SHP77 treated with DMSO at 0.1 percent for 48 hours (cell line): ENCODE results near the gene HIBADH.
"Not testable (repeated sequence)": the region's sequence is repeated elsewhere in the genome, so short reads cannot be mapped to it uniquely, and the experiment has no call there.

ENCODE experiments used
- DNase-seq: peaks from one replicate; lab custom pipeline; 2025; lab: John Stamatoyannopoulos, UW

Gene HIBADH

DNA sequence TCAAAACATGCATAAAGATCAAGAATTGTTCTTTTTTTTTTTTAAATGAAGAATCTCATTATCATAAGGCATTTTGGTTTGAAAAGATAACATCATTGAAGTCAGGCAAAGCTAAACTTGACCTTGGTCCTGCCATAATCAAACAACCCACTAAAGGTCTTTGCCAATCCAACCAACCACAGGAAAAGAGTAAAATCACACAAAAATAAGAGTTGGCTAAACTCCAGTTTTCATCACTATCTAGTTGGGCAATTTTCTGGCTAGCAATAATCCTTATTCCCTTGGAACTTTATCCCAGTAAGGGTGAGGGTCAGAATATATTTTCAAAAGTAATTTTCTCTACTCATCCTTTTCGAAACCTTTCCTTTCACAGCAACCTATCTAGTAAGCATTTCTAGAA lies 62.4 kb downstream of the HIBADH start:
- no peak for DNase-seq

DNA sequence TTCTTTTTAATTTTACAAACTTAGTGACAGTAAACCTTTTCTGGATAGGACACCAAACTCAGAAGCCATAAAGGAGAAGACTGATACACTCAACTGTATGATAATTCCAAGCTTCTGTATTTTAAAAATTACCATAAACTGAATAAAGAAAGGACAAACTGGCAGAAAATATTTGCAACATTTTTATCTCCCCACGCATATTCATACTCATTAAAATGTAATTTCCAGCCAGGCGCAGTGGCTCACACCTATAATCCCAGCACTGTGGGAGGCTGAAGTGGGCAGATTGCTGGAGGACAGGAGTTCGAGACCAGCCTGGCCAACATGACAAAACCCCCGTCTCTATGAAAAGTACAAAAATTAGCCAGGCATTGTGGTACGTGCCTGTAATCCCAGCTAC lies 67.7 kb downstream of the HIBADH start:
- no peak for DNase-seq

DNA sequence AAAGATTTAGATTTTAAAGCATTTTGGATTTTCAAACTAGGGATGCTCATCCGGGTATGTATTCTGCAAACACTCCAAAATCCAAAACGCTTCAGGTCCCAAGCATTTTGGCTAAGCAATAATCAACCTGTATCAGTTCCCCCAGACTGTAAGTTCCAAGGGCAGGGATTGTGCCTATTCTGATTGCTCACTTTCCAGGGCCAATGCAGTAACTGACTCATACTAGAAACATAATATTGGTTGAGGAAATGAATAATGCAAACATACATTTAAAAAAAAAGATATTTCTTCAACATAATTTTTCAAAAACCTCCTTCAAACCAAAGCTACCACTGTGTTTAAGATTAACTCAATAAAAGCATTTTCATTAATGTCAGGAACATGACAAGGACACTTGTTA lies 69.5 kb downstream of the HIBADH start:
- DNase-seq = no peak

DNA sequence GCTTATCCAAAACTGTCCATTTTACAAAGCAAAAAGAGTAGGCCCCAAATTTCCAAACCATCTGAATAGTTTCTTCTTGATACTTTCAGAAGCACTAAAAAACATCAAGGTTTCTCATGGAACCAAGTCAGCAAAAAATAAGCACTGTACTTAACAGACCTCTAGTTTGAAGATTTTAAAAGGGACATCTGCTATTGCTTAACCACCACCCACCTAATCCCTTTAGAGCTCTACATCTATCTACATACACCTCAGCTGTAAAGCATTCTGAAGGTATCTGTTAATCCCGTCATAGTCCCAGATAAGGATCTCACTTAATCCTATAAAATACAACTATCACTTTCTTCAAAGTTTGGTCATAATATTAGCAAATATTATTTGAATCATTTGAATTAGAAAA lies 72.3 kb downstream of the HIBADH start:
- no peak for DNase-seq

DNA sequence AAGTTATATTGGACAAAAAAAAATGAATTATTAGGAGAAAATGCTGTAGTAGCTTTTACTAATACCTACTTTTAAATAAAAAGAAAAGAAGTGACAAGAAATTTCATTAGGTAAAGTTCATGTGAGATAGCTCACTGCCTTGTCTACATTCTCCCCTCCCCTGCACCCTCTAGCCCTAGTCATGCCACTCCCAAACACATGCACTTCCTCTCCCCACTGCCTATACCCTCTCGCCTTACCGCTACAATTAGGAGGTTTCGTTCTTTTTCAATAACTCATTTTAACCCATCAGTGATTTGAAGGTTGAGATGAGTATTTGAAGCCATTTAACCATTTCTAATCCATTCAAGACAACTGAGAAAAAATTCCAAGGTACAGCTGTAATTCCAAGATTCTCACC lies 75.3 kb downstream of the HIBADH start:
- no peak for DNase-seq

DNA sequence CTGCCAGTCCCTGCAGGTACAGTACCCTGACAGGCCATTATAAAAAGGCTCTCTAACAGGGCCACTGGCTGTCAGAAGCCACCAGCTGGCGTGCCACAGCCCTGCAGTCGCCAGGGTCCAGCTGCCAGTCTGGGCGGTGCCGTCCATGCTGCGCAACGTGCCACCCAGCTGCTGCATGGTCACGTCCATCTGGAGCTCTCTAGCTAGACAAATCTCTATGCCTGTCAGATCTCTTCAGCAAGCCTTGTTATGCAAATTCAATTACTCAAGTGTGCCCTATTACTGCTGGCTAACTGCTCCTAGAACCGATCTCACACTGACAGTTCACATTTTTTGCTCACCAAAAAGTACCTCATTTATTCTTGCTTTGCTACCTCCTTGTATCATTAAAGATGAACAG lies 75.9 kb downstream of the HIBADH start:
- peak; percentile 95 for DNase-seq

DNA sequence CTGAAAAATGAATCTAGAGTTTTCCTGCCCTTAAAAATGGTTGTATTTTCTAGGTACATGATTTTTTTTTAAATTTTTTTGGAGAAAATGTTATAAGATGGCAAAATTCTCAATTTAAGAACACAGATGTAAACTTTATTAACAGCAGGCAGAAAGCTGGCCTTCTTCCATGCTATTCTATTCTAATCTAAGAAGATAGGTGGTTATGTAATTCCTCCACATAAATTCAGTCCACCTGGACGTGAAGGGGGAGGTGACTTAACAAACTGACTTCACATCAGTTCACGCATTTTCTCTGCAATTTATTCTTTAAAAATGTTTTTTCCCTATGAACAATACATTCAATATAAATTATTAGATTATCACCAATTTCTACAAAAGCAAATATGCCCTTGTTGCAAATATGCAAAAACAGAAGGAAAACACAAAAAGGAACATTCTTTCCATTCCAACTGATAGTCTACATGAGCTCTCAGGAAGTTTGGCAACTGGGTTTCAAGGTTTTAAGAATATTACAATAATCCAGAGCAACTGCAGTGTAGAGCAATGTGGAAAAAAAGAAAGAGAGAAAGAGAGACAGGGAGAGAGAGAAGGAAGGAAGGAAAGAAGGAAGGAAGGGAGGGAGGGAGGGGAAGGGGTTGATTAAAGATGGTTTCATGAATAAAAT lies 76.8 kb downstream of the HIBADH start:
- no peak for DNase-seq

DNA sequence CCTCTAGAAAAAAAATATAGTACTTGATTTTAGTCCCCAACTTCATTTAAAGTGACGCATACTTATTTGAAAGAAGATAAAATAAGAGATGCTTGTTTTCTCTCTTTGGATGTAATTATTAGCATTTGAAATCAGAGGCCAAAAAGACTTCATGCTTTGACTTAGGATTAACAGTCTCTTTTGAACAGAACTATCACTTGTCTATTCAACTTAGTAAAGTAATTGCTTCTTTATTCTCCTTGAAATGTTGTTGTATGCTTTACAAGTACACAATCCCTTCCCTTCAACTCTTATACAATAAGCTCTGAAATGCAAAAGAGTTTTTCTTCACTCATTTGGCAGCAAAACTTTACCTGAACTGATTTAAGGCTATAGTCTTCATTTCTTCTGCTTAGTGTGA lies 80.8 kb downstream of the HIBADH start:
- no peak for DNase-seq

DNA sequence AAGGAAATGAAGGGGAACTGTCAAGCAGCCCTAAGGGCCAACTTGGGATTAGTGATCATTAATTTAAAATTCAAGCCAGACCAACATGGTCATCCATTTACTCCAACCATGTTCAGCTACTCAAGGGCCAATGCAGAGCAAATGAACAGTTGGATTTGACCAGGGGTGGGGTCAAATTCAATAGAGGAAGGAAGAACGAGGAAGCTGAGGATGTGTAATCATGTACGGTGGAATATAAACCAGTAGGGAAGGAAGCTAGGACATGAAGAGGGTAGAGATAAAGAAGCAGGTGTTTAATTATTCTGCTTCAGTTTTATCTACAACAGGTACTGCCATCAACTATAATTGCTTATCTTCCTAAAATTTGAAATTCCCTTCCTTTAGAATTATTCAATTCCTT lies 81.6 kb downstream of the HIBADH start:
- no peak for DNase-seq

DNA sequence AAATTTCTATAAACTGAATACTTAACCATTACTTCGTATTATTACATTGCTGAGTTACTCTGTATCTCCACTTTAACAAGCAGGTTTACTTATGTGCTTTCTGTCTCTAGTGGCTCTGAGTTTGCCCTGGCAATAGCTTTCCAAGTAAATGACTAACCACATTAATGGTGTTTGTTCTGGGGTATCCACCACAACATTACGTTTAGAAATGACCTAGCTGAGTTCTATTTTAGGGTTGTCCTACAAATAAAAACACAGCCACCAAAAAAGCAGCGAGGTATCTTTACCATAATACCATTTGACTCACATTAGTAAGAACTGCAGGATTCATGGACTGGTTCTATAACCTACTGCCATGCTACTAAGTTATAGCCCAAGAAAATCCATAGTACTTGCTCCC lies 83.1 kb downstream of the HIBADH start:
- DNase-seq = no peak

DNA sequence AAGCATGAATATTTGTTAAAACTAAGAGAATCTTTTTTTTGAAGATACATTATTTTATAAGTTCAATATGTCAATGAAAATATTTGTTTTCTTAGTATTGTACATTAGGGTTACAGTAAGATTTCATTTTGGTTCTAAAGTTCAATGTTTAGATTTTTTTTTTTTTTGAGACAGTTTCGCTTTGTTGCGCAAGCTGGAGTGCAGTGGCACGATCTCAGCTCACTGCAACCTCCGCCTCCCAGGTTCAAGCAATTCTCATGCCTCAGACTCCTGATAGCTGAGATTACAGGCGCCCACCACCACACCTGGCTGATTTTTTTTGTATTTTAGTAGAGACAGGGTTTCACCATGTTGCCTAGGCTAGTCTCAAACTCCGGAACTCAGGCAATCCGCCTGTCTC lies 84.5 kb downstream of the HIBADH start:
- not testable (repeated sequence) for DNase-seq

DNA sequence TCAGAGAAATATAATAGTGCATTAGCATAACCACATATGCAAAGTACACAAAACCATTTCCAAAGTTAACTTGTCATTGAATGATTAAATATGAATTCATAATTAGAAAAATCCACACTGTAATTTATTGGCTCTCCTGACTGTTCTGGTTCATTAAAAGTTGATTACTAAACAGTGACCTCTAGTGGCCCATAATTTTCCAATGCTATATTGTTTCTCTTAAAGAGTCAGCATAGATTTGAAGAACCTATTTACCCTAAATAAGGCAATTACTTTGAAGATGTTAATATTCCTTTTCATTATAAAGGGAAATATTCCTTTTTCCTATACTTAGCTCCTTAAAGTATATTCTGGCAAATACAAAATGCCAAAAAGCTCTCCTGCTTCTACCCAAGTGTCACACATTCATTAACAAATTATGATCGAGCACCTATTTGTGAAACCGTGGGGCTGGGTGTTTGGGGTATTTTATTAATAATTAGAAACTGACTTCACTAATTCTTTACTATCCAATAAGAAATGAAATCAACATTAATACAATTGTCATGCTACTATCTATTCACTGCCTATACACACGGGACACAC lies 86.2 kb downstream of the HIBADH start:
- peak; percentile 27 for DNase-seq

DNA sequence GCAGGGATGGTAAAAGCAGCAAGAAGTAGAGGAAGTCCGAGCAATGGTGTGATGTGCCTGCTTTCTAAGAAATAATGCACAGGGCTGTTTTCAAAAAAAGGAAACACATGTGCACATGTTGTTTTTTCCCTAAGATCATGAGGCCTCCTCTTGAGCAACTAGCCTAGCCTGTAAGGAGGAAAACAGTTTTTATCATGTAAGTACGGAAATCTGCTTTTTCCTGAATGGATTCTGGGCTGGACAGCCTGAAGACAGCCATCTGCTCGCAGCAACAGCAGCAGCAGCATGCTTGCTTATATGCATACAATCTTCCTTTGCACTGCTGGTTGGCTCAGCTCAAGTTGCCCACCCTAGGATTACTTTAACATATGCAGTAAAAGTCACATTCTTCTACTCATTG lies 87.1 kb downstream of the HIBADH start:
- DNase-seq = no peak

DNA sequence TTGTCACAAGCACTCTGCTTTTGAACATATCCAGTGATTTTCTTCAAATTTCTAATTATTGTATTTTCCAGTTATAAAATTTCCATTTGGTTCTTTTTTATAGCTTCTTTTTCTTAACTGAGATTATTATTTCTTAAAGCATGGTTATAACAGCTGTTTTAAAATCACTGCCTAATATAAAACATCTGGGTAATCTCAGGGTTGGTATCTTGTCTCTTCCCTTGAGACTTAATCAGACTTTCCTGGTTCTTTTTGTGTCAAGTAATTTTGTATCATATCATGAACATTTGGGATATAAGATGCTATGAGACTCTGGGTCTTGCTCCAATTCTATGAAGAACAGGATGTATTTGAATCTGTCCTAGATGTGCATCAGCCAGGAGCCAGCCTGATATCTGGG lies 93.6 kb downstream of the HIBADH start:
- DNase-seq = no peak

DNA sequence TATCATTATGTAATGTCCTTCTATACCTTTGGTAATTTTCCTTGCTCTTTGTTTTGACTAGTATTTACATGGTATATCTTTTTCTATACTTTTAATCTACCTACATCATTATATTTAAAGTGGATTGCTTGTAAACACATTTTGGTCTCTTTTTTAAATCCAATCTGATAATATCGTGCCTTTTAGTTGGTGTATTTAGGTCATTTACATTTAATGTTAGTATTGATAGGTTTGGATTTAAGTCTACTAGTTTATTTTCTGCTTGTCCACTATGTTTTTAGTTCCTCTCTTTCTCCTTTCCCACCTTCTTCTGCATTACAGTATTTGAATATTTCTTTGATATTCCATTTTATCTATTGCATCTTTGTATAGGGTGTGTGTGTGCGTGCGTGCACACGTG lies 95.4 kb downstream of the HIBADH start:
- DNase-seq = no peak

DNA sequence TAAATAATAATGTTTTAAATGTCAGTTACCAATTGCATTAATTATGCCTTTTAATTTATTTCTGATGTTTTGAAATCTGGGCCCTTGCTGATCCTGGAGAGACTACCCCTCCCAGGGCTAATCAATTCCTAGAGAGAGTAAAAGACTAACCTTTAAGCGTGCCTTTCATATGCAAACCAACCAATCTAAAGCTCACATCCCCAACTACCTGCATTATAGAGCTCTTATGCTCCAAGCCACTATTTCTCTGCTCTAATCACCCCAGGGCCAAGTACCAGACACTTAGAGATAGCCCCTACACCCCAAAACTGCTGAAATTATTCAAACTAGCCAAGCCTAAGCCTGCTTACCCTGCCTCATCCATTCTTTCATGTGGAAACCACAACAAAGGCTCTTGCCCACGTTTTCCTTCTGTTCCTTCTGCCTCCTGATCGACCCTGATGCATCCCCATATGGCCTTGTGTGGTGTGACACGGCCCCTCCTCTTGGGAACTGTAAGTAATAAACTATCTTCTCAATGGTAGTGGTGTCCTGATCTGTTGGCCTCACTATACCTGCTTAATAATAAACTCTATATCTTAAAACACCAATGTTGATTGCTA lies 97.7 kb downstream of the HIBADH start:
- DNase-seq = no peak

DNA sequence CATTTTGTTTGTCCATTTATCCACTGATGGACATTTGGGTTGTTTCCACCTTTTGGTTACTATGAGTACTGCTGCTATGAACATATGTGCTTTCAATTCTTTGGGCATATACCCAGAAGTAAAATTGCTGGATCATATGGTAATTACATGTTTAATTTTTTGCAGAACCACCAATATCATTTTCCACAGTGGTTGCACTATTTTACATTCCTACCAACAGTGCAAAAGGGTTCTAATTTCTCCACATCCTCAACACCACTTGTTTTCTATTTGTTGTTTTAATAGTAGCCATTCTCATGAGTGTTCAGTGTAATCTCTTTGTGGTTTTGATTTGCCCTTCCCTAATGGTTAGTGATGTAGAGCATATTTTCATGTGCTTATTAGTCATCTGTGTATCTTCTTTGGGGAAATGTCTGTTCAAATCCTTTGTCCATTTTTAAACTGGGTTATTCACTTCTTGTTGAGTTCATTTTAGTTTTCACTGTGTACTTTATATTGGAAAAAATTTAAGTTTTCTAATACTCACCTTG lies 101.9 kb downstream of the HIBADH start:
- no peak for DNase-seq

DNA sequence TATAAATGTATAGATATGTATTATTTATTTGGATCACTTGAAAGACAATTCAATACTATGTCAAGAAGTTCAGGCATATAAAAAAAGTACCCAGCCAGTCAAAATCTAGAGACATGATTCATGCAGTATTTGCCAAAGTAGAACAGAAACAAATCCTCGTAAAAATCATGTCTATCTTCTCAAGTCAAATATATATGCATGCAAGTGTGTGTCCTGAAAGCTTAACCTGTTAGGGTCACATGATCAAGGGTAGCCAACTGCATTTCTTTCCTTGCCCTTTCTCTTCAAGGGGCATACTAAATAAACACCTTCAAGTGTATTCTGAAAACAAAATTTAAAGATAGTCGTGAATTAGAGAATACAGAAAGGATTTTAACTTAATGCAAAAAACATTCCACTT lies 107.0 kb downstream of the HIBADH start:
- DNase-seq = no peak

DNA sequence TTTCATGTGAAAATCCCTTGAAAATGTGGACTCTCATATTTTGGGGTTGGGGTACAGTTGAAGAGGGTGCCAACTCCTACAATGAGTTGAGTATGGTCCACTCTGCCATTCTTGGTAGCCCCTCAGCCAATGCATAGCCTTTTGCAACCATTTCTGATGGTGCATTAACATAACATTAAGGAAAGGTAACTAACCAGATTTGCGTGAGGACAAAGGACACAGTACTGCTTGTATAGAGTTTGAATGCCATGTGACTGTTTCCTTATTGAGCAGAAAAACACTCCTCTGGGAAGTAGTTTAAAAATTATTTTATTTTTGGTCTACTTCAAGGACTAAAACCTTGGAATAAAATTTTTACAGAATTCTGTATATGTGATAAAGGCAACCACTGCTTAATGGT lies 107.9 kb downstream of the HIBADH start:
- DNase-seq = no peak

DNA sequence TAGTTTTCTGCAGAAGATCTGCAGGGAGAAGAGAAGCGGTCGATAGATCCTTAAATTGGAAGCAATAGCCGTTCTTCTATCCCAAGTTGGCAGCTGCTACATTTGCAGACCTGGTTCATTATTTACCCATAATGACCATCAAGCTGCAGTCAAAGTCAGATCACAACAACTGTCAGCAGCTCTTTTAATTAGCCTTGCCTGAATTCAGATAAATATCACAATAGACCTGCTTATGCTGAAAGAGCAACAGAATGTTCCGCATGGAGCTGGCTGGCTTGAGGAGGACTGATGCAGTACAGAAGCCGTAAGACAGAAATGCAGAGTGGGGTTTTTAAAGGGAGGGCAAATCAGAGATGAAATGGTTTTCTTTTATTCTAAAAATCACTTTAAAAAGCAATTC lies 109.4 kb downstream of the HIBADH start:
- no peak for DNase-seq

DNA sequence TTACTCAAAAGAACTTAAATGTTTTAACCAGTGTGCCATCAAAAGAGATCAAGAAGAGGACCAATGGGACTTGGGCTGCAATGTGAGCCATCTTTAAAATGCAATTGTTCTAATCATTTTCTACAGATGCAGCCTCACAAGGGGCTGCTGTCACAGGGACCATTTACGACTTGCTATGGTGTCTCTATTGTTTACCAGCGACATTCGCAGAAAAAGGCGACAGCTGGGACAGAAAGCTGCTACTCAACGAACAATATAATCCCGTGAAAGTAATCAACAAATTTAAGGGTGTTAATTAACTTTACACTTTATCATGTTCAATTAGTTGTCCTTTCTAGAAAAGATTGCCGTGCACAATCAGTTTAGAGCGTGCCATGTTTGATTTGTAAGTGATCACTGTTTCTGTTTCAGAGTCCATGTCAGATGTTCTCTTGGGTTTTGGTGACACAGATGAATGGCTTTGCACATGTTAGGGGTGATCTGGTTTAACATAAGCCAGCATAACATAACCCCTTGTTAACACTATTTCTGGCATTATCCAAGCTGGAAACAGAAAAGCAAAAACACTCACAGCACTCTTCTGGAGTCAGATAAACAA lies 110.8 kb downstream of the HIBADH start:
- DNase-seq = no peak

DNA sequence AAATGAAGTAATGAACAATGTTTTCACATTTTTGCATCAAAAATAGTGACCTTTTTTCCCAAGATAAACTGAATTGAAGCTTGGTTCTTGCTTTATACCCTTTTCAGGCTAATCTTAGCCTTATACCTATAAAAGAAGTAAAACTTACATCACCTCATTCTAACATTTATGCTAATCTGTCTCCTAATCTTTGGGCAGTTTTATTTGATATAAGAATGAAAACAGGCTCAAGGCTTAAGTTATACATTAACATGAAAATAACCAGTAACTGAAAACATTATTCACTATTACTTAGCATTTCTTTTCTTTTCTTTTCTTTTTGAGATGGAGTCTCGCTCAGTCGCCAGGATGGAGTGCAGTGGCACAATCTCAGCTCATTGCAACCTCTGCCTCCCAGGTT lies 113.1 kb downstream of the HIBADH start:
- no peak for DNase-seq

DNA sequence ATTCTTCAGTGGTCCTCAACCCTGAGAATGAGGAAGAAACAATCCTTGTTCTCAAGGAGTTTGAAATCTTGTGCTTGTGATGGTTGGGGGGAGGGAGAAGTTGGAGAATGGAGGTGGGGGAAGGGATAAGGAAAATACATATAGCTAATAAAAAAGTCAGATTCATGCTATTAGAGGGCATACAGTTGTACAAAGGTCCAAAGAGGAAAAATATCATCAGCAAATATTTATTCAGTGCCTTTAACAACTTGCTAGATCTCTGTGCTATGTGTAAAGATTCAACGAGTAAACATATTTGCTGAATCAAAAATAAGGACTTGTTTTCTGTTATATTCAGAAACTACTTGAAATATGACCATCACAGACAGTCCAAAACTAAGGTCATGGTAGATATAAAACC lies 114.4 kb downstream of the HIBADH start:
- no peak for DNase-seq
